Measurements from ENCODE around the gene PCIF1.
A peak's percentile ranks its signal among the peaks of the same experiment; 100 is the strongest.
"Not testable (repeated sequence)": the region's sequence is repeated elsewhere in the genome, so short reads cannot be mapped to it uniquely, and the experiment has no call there.

The PCIF1 gene

GRCh38 chr20:45967551-45968080 lies 33.1 kb downstream of the PCIF1 start:
- no peak for DNase-seq (ENCODE audit: low spot score)

DNA sequence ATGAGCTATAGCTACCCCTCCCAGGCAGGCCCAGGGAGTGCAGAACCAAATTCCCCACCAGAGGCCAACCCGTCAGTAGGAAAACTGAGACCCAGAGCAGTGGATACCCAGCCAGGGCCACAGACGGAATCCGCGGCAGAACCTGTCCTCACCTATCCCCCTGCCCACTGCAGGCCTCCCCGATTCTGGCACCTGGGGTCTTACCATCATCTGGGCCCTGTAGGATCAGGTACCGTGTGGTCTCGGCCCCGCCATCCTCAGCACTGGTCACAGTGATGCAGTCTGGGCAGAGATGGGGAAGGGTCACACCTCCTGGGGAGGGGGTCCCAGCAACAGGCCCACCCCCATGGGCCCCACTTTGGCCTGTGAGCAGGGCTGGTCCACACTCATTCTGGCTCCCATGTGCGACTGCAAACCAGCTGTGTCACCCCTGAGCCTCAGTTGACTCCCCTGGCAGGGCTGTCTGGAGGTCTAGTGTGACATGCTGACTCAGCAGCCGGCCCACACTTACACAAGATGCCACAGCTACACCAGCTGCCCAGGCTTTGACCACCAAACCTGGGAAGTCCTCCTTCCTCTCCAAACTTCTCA lies 33.7 kb downstream of the PCIF1 start:
- DNase-seq (ENCODE audit: low spot score): no peak

DNA sequence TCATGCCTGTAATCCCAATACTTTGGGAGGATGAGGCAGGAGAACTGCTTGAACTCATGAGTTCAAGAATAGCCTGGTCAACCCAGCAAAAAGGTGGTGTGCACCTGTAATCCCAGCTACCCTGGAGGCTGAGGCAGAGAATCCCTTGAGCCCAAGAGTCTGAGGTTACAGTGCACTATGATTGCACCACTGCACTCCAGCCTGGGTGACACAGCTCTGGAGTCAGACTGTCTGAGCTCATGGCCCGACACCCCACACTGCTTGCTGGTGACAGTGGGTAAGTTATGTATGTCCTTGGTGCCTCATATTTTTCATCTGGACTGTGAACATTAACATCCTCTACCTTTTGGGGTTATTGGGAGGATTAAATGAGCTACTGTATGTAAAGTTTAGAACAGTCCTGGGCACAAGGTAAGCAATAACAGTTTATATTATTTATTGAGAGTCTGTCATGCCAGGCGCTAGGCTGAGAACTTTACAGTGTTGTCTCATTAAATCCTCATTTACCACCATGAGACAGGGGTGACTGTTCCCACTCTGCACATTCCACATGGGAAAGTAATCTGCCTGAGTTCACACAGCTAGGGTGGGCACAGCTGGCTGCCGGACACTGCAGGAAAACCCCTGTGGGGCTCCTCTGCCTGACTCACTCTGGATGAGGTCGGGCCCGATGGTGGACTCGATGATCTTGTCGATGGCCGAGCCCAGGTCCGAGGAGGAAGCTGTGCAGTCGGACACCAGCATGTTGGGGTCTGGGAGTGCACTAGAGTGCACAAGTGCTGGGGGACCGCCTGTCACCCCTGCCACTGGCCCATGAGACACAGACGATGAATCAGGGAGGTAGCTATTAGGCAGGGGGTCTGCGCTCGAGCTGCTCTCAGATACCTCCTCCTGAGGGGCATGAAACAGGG lies 34.6 kb downstream of the PCIF1 start:
- DNase-seq (ENCODE audit: low spot score): no peak

DNA sequence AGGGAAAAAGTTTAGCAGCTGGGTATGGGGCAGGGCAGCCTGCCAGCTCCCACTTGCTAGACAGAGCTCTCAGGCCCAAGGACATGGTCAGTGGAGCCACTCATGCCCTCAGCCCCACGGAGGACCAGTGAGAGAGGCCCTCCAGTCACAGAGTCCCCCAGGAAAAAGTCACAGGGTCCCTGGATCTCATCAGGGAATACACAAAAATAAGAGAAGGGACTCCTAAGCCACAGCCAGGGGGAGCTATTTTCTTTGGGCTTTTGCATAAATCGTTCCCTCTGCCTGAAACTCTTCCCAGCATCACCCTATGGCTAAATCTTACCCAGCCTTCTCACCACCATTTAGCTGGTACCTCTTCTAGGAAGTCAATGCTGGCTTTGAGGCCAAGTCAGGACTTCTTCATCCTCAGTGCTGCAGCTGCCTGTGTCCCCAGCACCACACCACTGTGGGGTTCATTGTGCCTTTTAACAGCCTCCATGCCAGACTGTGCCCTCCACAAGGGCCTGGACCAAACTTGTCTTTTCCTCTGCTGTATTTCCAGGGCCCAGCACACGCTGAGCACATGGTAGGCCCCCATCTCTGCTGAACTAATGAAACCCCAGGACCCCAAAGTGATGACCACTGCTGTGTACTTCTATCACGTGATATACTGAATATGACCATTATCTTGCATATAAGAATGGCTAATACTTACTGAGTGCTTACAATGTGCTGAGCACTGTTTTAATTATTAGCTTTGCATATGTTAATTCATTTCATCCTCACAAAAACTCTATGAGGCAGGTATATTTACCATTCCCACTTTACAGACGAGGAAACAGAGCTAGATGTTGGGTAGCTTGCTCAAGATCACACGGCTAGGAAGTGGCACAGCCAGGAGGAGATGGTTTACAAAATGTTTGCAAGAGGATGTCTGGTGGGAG lies 35.5 kb downstream of the PCIF1 start:
- peak; percentile 53 for DNase-seq (ENCODE audit: low spot score)

DNA sequence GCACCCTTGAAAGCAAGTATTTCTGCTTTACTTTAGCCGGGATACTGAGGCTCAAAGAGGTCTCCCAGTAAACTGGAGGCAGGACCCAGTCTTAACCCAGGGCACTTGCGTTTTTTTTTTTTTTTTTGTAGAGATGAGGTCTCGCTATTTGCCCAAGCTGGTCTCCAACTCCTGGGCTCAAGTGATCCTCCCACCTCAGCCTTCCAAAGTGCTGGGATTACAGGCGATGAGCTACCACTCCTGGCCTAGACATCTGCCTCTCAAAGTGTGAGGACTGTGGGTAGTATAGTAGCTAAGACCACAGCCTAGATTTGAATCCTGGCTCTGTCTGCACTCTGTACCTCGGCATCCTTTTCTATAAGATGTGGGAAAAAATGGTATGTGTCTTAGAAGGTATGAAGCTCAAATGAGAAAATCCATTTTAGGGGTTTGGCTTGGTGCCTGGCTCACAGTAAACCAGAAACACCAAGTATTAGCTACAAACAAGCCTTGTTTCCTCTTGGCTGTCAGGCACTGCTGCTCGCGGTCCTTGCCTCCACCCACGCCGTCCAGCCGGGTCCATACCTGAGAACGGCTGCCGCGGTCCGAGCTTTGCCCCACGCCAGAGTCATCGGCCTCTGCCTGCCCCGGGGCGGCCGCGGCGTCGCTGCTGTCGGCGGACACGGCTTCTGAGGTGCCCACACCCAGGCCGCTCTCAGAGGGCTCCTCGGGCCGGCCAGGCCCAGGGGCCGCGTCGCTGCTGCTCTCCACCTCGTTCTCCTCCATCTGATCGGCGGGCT lies 36.4 kb downstream of the PCIF1 start:
- no peak for DNase-seq (ENCODE audit: low spot score)

GRCh38 chr20:45971425-45971674 lies 36.9 kb downstream of the PCIF1 start:
- DNase-seq (ENCODE audit: low spot score): no peak

GRCh38 chr20:45971675-45972499 lies 37.4 kb downstream of the PCIF1 start, which contains the start of gene ZNF335:
TSS of gene ZNF335 (minus strand) at chr20:45972203. CDS start at chr20:45971410, 793 bp downstream.
- DNase-seq (ENCODE audit: low spot score): peak; percentile 96

DNA sequence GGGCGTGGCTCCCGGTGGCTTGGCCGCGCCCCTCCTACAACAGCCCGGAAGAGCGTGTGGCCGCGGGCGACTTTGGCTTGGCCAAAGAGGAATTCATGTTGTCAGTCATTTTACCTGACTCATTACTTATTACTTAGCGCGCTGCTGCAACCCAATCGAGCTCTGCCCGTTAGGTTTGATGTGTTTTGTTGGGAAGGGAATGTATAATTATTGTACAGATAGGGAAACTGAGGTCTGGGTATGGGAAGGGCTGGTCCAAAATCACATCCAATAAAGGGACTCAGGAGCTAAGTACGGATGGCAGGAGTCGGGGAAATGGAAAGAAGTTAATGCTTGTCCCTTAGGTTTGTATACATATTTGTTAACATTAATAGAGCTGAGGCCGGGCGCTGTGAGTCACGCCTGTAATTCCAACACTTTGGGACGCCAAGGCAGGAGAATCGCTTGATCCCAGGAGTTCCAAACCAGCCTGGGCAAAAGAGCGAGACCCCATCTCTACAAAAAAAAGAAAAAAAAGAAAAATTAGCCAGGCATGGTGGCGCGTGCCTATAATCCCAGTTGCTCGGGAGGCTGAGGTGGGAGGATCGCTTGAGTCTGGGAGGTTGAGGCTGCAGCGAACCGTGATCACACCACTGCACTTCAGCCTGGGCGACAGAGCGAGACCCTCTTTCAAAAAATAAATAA lies 38.2 kb downstream of the PCIF1 start:
- no peak for DNase-seq (ENCODE audit: low spot score)

- no peak for DNase-seq (ENCODE audit: low spot score)
These were observed 40.5 kb downstream of the PCIF1 start for GRCh38 chr20:45974896-45975565.

DNA sequence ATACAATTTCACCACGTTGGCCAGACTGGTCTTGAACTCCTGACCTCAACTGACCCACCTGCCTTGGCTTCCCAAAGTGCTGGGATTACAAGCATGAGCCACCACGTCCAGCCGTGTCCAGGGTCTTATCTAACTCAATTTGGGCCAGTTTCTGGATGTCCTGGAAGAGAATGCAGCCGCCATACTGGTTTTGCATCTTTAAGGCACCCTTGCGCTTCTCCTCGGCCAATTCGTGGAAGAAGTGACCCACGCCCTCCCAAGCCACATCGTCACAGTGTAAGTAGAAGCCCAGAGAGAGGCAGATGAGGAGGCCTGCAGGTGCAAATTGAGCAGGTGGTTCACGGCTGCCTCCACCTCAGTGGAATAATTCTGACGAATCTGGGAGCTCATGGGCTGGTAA lies 41.2 kb downstream of the PCIF1 start:
- DNase-seq (ENCODE audit: low spot score): no peak

DNA sequence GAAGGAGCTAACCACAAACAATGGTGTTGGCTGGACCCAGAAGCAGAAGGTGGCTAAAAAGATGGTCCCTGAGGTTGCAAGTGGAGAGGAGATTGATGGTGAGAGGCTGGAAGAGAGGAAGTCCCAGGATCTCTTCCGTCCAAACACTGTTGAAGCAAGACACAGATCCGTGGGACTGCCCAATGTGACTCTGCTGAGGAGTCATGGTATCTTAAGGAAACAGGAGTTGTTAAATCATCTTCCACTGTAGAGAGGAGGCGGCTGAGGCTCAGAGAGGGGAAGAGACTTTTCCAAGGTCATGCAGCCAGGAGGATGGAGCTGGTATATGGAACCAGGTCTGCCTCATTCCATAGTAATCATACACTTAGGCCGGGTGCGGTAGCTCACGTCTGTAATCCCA lies 41.6 kb downstream of the PCIF1 start:
- DNase-seq (ENCODE audit: low spot score): no peak

- no peak for DNase-seq (ENCODE audit: low spot score)
These were observed 46.8 kb downstream of the PCIF1 start for GRCh38 chr20:45981261-45981660.

DNA sequence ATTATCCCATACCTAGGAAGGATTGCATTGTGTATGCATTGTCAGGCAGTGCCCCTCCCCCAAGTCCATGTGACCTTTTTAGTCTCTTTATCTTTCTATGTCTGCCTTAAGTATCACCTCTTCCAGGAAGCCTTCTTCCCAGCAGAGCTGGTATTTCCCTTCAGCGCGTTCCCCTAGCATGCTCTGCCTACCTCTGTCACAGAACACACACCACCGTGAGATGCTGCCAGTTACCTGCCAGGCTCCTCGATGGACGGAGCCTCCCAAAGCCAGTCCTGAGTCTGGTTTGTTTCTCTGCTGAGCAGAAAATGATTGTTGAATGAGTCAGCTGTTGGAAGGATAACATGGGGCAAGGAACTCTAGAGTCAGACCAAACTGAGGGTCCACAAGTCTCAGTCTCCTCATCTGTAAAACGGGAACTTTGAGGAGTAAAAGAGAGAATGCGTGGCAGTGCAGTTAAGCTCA lies 48.8 kb downstream of the PCIF1 start:
- DNase-seq (ENCODE audit: low spot score): no peak

GRCh38 chr20:45985573-45985972 lies 51.1 kb downstream of the PCIF1 start:
- no peak for DNase-seq (ENCODE audit: low spot score)

- no peak for DNase-seq (ENCODE audit: low spot score)
These were observed 52.8 kb downstream of the PCIF1 start for GRCh38 chr20:45987108-45987780.

DNA sequence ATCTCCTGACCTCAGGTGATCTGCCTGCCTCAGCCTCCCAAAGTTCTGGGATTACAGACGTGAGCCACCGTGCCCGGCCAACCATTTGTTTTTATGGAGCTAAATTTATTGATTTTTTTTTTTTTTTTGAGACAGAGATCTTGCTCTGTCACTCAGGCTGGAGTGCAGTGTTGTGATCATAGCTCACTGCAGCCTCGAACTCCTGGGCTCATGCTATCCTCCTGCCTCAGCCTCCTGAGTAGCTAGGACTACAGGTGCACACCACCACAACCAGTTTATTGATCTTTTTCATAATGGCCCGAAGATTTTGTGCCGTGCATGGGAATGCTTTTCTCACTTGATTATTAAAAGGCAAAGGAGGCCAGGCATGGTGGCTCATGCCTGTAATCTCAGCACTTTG lies 54.3 kb downstream of the PCIF1 start:
- not testable (repeated sequence) for DNase-seq (ENCODE audit: low spot score)

- DNase-seq (ENCODE audit: low spot score): no peak
These were observed 57.1 kb downstream of the PCIF1 start for GRCh38 chr20:45991616-45992015.

GRCh38 chr20:45993197-45993951 lies 58.9 kb downstream of the PCIF1 start:
- DNase-seq (ENCODE audit: low spot score): no peak
